ENCODE measurements around the gene E4F1. TPM values are rescaled to one million over a fixed set of nuclear protein-coding genes. Genes with fewer than 3 reads are reported as not detected.

The E4F1 gene
- total and polyA plus RNA-seq, 2 donors (not counting 1 experiment from before 2014, with no cell fraction given), result 6.7 to 31.2 TPM

DNA sequence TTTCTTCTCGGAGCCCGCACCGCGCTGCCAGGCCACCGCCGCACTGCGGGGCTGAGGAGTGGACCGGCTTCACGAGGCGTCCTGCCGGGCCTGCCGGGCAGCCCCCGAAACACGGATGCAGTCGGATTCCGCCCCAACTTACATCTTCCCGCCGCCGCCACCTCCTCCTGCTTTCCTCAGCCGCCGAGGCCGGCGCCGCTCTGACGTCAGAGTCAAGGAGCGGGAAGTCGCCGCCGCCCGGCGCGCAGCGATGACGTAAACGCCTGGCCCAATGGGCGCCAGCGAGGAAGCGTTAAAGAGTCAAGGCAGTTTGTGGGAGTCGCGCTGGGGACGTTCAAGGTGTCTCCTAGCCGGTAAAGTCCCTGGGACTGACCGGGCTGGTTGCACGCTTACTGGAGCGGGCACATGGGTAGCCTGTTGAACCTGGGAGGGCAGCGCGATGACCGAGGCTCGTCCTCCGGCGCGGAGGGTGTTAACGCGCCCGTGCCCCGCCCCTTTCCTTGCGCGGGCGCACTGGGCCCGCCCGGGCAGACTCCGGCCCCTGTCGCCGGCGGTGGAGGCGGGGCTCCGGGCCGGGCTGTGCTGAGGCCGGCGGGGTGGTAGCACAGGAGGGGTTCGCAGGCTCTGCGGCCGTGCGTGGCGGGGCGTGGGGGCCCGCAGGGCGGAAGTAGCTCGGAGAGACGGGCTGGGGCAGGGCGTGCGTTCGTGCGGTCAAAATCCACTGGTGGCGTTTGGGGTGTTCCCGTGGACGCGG lies 44.7 kb downstream of the E4F1 start, which contains the start of gene RNPS1:
Gene RNPS1 (minus strand): TSS at position 214 of the 754 bp plus-strand sequence. CDS start 3,483 bp downstream, outside the sequence.
- no peaks in the 10 kb centered on the region for H3K9me3 ChIP-seq (ENCODE audit: control insufficient read depth, insufficient read depth, low read depth, low read length)
- peak within 1 kb of the TSS; percentile 99 for H2AFZ ChIP-seq (ENCODE audit: low read length)
- DNase-seq (ENCODE audit: low read depth in 2 of 2), result peak; percentile 94 to 96
- H3K4me1 ChIP-seq (ENCODE audit: control insufficient read depth, extremely low read depth, insufficient read depth, low read length), result peaks cover 7% of the 10 kb centered on the region
- peak within 1 kb of the TSS; percentile 99 for H3K27ac ChIP-seq (ENCODE audit: insufficient read depth, low read length)
- peak within 1 kb of the TSS; percentile 92 for H3K9ac ChIP-seq (ENCODE audit: insufficient read depth, low read length)
- peaks cover 63% of the 10 kb centered on the region for H3K79me2 ChIP-seq (ENCODE audit: control insufficient read depth, insufficient read depth, low read length)
- H4K20me1 ChIP-seq (ENCODE audit: control insufficient read depth, extremely low read depth, insufficient read depth, low read length), result peaks cover 5% of the 10 kb centered on the region
- no peaks in the 10 kb centered on the region for H3K27me3 ChIP-seq (ENCODE audit: control insufficient read depth, insufficient read depth, low read length)
- H3K4me2 ChIP-seq (ENCODE audit: extremely low read depth, insufficient read depth, low read length), result peak within 1 kb of the TSS; percentile 79
- peak within 1 kb of the TSS; percentile 71 to 89 (median 83) for H3K4me3 ChIP-seq (replicated peaks in 1 of 4; ENCODE audit: control extremely low read depth in 1 of 4, insufficient read depth in 1 of 4, low read depth in 3 of 4, low read length in 4 of 4)
- no peak for TF ChIP-seq EZH2 (IDR thresholded peaks at IDR 0.05; ENCODE audit: low read length, missing control alignments)
- TF ChIP-seq, protein P1, sequence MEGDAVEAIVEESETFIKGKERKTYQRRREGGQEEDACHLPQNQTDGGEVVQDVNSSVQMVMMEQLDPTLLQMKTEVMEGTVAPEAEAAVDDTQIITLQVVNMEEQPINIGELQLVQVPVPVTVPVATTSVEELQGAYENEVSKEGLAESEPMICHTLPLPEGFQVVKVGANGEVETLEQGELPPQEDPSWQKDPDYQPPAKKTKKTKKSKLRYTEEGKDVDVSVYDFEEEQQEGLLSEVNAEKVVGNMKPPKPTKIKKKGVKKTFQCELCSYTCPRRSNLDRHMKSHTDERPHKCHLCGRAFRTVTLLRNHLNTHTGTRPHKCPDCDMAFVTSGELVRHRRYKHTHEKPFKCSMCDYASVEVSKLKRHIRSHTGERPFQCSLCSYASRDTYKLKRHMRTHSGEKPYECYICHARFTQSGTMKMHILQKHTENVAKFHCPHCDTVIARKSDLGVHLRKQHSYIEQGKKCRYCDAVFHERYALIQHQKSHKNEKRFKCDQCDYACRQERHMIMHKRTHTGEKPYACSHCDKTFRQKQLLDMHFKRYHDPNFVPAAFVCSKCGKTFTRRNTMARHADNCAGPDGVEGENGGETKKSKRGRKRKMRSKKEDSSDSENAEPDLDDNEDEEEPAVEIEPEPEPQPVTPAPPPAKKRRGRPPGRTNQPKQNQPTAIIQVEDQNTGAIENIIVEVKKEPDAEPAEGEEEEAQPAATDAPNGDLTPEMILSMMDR (conservative IDR thresholded peaks at IDR 0.05 in 1 of 2, IDR thresholded peaks at IDR 0.05 in 1 of 2; ENCODE audit: low read depth in 1 of 2, low read length in 2 of 2), result no peak
- peaks cover 5% of the 10 kb centered on the region for H3K36me3 ChIP-seq (ENCODE audit: control insufficient read depth, insufficient read depth, low read length)

DNA sequence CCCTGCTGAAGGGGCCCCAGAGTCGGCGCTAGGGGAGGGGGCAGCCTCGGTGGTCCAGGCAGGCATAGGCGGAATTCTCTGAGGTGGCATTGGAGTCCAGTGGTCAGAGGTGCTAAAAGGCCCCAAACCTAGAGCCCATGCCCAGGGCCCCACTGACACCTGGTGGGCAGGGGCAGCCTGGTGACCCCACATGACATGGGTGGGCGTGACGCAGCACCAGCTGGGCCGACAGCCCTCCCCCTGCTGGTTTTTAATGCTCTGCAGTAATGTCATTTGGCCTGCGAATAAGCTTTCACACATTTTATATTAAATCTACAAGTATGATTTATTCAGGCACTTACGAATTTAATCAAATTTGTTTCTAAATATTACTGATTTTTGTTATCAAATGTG lies 46.7 kb downstream of the E4F1 start:
- no peak overlapping the region for H3K9ac ChIP-seq (ENCODE audit: insufficient read depth, low read length)
- no peak for DNase-seq (ENCODE audit: low read depth in 2 of 2)
- H3K79me2 ChIP-seq (ENCODE audit: control insufficient read depth, insufficient read depth, low read length), result peaks cover 43% of the 10 kb centered on the region
- H3K4me2 ChIP-seq (ENCODE audit: extremely low read depth, insufficient read depth, low read length), result peak overlapping the region; percentile 79
- peaks cover 2% of the 10 kb centered on the region for H4K20me1 ChIP-seq (ENCODE audit: control insufficient read depth, extremely low read depth, insufficient read depth, low read length)
- no peak overlapping the region for H2AFZ ChIP-seq (ENCODE audit: low read length)
- H3K27me3 ChIP-seq (ENCODE audit: control insufficient read depth, insufficient read depth, low read length), result no peaks in the 10 kb centered on the region
- no peaks in the 10 kb centered on the region for H3K9me3 ChIP-seq (ENCODE audit: control insufficient read depth, insufficient read depth, low read depth, low read length)
- no peak overlapping the region for H3K27ac ChIP-seq (ENCODE audit: insufficient read depth, low read length)
- TF ChIP-seq, protein P1 (conservative IDR thresholded peaks at IDR 0.05 in 1 of 2, IDR thresholded peaks at IDR 0.05 in 1 of 2; ENCODE audit: low read depth in 1 of 2, low read length in 2 of 2), result no peak
- TF ChIP-seq EZH2 (IDR thresholded peaks at IDR 0.05; ENCODE audit: low read length, missing control alignments), result no peak
- H3K36me3 ChIP-seq (ENCODE audit: control insufficient read depth, insufficient read depth, low read length), result no peaks in the 10 kb centered on the region
- peak overlapping the region in 1 of 4 experiments; percentile 87 for H3K4me3 ChIP-seq (replicated peaks in 1 of 4; ENCODE audit: control extremely low read depth in 1 of 4, insufficient read depth in 1 of 4, low read depth in 3 of 4, low read length in 4 of 4)
- H3K4me1 ChIP-seq (ENCODE audit: control insufficient read depth, extremely low read depth, insufficient read depth, low read length), result peaks cover 7% of the 10 kb centered on the region

DNA sequence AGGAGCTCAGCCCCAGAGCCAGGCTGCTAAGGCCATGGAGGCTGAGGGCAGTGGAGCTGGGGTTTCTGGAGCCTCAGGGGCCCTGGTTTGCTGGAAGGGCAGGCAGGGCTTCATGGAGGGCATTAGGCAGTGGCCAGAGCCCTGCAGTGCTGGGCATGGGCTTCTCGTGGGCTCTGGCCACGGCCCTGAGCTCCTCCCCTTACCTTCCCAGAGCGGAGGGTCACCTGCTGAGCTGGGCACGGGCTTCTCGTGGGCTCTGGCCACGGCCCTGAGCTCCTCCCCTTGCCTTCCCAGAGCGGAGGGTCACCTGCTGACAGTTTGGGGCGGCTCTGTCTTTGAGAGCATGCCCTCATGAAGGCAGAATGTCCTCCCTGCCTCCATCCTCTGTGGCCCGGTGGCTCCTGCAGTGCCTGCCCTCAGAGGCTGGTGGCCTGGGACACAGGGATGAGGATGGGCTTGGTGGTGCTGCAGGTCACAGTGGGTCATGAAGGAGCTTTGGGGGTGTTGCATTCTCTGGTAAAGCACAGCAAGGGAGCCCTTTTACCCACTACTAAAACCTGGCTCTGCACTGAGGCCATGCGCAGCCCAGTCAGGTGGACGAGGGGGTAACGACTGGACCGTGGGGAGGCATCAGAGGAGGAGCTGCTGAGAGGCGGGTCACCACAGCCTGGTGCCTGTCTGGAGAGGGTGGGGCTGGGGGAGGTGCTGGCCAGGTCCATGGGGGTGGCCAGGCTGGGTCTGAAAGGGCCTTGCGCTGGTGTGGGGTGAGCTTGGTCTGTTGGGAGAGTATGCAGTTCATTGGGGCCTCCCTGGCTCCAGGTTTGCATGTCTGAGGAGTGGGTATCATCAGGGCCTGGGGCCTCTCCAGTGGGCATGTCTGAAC lies 47.4 kb downstream of the E4F1 start:
- Histone ChIP-seq H3K4me2 (ENCODE audit: extremely low read depth, insufficient read depth, low read length) (no peak overlapping the region), H3K4me3 (replicated peaks in 1 of 4; ENCODE audit: control extremely low read depth in 1 of 4, insufficient read depth in 1 of 4, low read depth in 3 of 4, low read length in 4 of 4) (no peak overlapping the region), H3K9ac (ENCODE audit: insufficient read depth, low read length) (no peak overlapping the region), H3K27ac (ENCODE audit: insufficient read depth, low read length) (no peak overlapping the region), H3K79me2 (ENCODE audit: control insufficient read depth, insufficient read depth, low read length) (peaks cover 35% of the 10 kb centered on the region), H4K20me1 (ENCODE audit: control insufficient read depth, extremely low read depth, insufficient read depth, low read length) (no peaks in the 10 kb centered on the region), H3K9me3 (ENCODE audit: control insufficient read depth, insufficient read depth, low read depth, low read length) (no peaks in the 10 kb centered on the region), H3K36me3 (ENCODE audit: control insufficient read depth, insufficient read depth, low read length) (no peaks in the 10 kb centered on the region), H2AFZ (ENCODE audit: low read length) (no peak overlapping the region), H3K4me1 (ENCODE audit: control insufficient read depth, extremely low read depth, insufficient read depth, low read length) (peaks cover 7% of the 10 kb centered on the region), H3K27me3 (ENCODE audit: control insufficient read depth, insufficient read depth, low read length) (no peaks in the 10 kb centered on the region)
- TF ChIP-seq, protein P1 (conservative IDR thresholded peaks at IDR 0.05 in 1 of 2, IDR thresholded peaks at IDR 0.05 in 1 of 2; ENCODE audit: low read depth in 1 of 2, low read length in 2 of 2), result no peak
- TF ChIP-seq EZH2 (IDR thresholded peaks at IDR 0.05; ENCODE audit: low read length, missing control alignments), result no peak
- no peak for DNase-seq (ENCODE audit: low read depth in 2 of 2)

All from fibroblast of lung (primary cell).